Ascending aorta (tissue), 2 donors: ENCODE data around the gene AATK. TPM values are rescaled to one million over a fixed set of nuclear protein-coding genes. Genes with fewer than 3 reads are reported as not detected.

Source experiments
- DNase-seq, 2 donors: peaks; one replicate each; pipeline ENCODE4 v3.0.0-alpha.2; 2019; ENCODE audit warnings: low spot score in 2 of 2
- H3K27ac ChIP-seq, 2 donors: fragments of 200-600 bp; sonication (generic); one replicate each; pipeline ENCODE4 v1.5.1; 2016 to 2017; ENCODE audit warnings: mild to moderate bottlenecking in 1 of 2
- H3K27me3 ChIP-seq: fragments of 200-600 bp; sonication (generic); one replicate; pipeline ENCODE4 v1.5.1; 2017
- H3K36me3 ChIP-seq, 2 donors: fragments of 200-600 bp; sonication (generic); one replicate each; pipeline ENCODE4 v1.5.1; 2016
- H3K4me1 ChIP-seq, 2 donors: fragments of 200-600 bp; sonication (generic); one replicate each; pipeline ENCODE4 v1.5.1; 2016 to 2017; ENCODE audit warnings: mild to moderate bottlenecking in 1 of 2
- H3K4me3 ChIP-seq, 2 donors: fragments of 200-600 bp; sonication (generic); one replicate each; pipeline ENCODE4 v1.5.1; 2016 to 2017; ENCODE audit warnings: mild to moderate bottlenecking in 1 of 2
- H3K9me3 ChIP-seq, 2 donors: fragments of 200-600 bp; sonication (generic); one replicate each; pipeline ENCODE4 v1.5.1; 2016
- CTCF ChIP-seq, 3 experiments: fragments of 200-600 bp in 2 of 3; fragments of 450-650 bp in 1 of 3; sonication (generic) in 2 of 3; IDR thresholded peaks; one replicate each; pipeline ENCODE4 v1.5.1; 2016 to 2019; ENCODE audit warnings: antibody characterized with exemption in 3 of 3, mild to moderate bottlenecking in 1 of 3, moderate library complexity in 1 of 3
- intact Hi-C: fragments of 100-400 bp; cut with DNase I; formaldehyde crosslinking; loops from one replicate; pipeline ENCODE4 v1.15.1; 2023
- total RNA-seq: library from RNA; depleted of rRNA; stranded (reverse); fragments of >200 nt; gene quantifications from one replicate; pipeline ENCODE4 v1.1.0, GENCODE V29; 2016

The AATK gene
- total RNA-seq, 1 donor from 2014 or later = 20.6 TPM

- no peak for DNase-seq
- no peak for TF ChIP-seq CTCF (IDR thresholded peaks at IDR 0.05)
- Histone ChIP-seq H3K27ac (no peak overlapping the region), H3K36me3 (no peaks in the 10 kb centered on the region), H3K4me3 (no peak overlapping the region), H3K27me3 (no peaks in the 10 kb centered on the region), H3K4me1 (no peaks in the 10 kb centered on the region), H3K9me3 (no peaks in the 10 kb centered on the region)
- intact Hi-C loops = no loop called here
These were observed 18.5 kb upstream of the AATK start for GRCh38 chr17:81184555-81184954.

GRCh38 chr17:81183807-81184206, 17.8 kb upstream of the AATK start:
- DNase-seq = no peak
- H3K4me3 ChIP-seq = no peak overlapping the region
- no peaks in the 10 kb centered on the region for H3K9me3 ChIP-seq
- intact Hi-C loops = no loop called here
- no peaks in the 10 kb centered on the region for H3K4me1 ChIP-seq
- no peak for TF ChIP-seq CTCF (IDR thresholded peaks at IDR 0.05)
- H3K27me3 ChIP-seq = no peaks in the 10 kb centered on the region
- no peak overlapping the region for H3K27ac ChIP-seq
- no peaks in the 10 kb centered on the region for H3K36me3 ChIP-seq

- H3K4me1 ChIP-seq = no peaks in the 10 kb centered on the region
- H3K27me3 ChIP-seq = no peaks in the 10 kb centered on the region
- no peak for DNase-seq
- no peak overlapping the region for H3K27ac ChIP-seq
- intact Hi-C loops = no loop called here
- no peaks in the 10 kb centered on the region for H3K36me3 ChIP-seq
- no peak overlapping the region for H3K4me3 ChIP-seq
- no peaks in the 10 kb centered on the region for H3K9me3 ChIP-seq
- TF ChIP-seq CTCF (IDR thresholded peaks at IDR 0.05) = no peak
These were observed 17.3 kb upstream of the AATK start for GRCh38 chr17:81183316-81183715.

- H3K9me3 ChIP-seq = no peaks in the 10 kb centered on the region
- no peaks in the 10 kb centered on the region for H3K27me3 ChIP-seq
- H3K27ac ChIP-seq = no peak overlapping the region
- no peaks in the 10 kb centered on the region for H3K36me3 ChIP-seq
- no peak for TF ChIP-seq CTCF (IDR thresholded peaks at IDR 0.05)
- H3K4me1 ChIP-seq = no peaks in the 10 kb centered on the region
- intact Hi-C loops = no loop called here
- DNase-seq = no peak
- H3K4me3 ChIP-seq = no peak overlapping the region
These were observed 16.6 kb upstream of the AATK start for GRCh38 chr17:81182596-81182995.

- intact Hi-C loops = no loop called here
These were observed 15.8 kb upstream of the AATK start for GRCh38 chr17:81181811-81182185.

More at GRCh38 chr17:81181811-81182185, 15.8 kb upstream of the AATK start:
- H3K36me3 ChIP-seq = no peaks in the 10 kb centered on the region
- H3K27ac ChIP-seq = no peak overlapping the region
- H3K27me3 ChIP-seq = no peaks in the 10 kb centered on the region
- no peak for TF ChIP-seq CTCF (IDR thresholded peaks at IDR 0.05)
- no peaks in the 10 kb centered on the region for H3K4me1 ChIP-seq
- no peaks in the 10 kb centered on the region for H3K9me3 ChIP-seq
- no peak for DNase-seq
- no peak overlapping the region for H3K4me3 ChIP-seq
